Activated CD8-positive, alpha-beta memory T cell treated with anti-CD3 and anti-CD28 coated beads for 24 hours (primary cell): Measurements from ENCODE around the gene TECRL.

Source experiments
- DNase-seq: peaks from one replicate; pipeline ENCODE4 v3.0.0-alpha.2; 2020

TECRL gene

GRCh38 chr4:64326507-64326906, 82.7 kb downstream of the TECRL start:
- no peak for DNase-seq

DNA sequence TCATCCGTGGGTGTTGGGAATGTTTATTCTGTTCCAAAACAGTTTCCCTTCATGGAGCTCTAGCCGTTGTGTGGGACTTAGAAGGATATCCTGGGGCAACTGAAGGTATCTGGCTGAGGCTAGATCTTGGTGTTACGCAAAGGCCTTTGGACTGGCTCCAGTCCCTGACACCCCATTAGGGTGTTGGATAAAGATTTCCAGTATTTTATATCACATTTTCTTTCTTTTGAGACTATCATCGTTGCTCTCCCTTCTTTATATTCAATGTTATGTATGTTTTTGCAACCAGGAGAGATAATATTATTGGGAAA, 103.0 kb downstream of the TECRL start:
- DNase-seq: no peak

DNA sequence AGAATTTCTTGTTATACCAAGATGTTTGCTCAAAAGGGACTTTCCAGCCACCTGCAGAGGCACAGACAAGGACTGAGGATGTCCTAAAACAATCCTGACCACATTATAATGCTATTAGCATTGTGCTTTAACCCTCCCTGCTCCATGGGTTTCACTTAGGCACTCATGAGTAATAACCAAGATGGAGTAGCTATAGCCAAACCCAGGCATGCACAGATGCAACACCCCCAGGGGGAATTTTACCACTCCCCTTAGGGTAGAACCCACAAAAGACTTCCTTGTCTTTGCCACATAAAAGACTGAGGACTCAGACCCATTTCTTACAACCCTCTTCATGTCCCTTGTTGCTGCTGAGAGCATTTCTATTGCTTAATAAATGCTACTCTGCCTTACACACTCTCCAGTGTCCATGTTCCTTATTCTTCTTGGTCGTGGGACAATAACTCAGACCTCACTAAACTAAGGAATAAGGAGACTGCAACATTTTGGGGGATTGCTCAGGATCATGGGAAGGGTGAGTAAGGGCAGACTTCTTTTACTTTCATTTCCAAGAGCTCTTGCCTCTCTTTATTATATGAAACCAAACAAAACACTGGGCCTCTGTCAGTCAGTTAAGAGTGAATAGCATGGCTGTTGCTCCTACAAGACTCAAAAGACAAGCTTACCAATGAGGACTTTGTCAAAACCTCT, 103.5 kb downstream of the TECRL start:
- no peak for DNase-seq

DNA sequence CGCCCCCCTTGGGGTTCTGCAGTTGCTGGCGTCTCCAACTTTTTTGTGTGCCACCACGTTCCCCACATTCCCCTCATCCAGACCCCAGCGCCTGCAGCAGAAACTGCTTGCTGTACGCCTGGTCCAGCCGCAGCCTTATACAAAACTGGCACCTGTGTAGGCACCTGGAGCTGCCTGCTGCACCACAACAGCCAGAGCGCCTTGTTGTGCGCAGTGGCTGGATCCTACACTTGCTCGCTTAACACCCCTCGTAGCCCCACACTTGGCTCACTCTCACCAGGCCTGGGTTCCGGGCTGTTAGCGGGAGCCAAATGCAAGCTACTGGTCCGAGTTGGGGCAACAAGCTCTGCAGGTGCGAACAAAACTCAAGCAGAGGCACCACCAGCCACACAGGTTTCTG, 136.8 kb downstream of the TECRL start:
- no peak for DNase-seq

DNA sequence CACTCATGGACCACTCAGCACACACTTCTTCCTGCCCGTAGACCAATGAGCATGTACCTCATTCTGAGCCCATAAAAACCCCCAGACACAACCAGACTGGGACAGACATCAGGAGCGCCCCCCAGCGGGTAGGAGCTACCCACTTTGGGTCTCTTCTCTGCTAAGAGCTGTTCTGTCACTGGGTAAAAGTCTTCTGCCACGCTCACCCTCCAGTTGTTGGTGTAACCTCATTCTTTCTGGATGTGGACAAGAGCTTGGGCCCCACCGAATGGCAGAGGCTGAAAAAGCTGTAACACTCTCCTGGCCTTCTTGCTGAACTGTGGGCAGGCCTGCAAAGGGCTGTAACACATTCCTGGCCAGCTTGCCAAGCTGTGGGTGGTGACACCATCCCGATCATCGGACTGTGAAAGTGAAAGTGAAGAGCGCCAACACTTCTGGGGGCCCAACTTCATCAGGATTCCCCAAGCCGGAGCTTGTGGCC, 137.6 kb downstream of the TECRL start:
- no peak for DNase-seq

- DNase-seq: no peak
These were observed 142.6 kb downstream of the TECRL start for GRCh38 chr4:64266669-64267068.

DNA sequence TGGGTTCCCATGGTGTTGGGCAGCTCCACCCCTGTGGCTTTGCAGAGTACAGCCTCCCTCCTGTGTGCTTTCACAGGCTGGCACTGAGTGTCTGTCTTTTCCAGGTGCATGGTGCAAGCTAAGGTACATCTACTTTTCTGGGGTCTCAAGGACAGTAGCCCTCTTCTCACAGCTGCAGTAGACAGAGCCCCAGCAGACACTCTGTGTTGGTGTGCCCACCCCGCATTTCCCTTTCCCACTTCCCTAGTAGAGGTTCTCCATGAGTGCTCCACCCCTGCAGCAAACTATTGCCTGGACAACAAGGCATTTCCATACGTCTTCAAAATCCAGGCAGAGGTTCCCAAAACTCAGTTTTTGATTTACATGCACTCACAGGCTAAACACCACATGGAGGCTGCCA, 143.0 kb downstream of the TECRL start:
- no peak for DNase-seq

GRCh38 chr4:64251781-64252180, 157.5 kb downstream of the TECRL start:
- DNase-seq: no peak

DNA sequence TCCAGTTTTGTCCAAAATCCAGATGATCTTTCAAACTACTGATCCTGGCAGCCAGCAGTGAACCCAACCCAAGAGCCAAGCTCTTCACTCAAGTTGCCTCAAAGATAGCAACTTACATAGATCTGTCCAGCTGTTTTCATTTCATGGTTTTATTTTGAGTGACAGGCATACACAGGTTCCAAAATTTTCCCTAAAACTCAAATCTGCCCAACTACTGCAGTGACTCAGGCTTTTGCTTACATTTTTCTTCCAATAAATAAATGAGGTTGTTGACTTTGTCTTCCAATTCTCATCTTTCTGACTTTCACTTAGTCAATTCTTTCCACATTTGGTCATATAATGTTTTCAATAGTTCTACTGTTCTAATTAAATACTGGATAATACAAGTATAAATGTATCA, 158.8 kb downstream of the TECRL start:
- DNase-seq: no peak

- no peak for DNase-seq
These were observed 159.2 kb downstream of the TECRL start for GRCh38 chr4:64250061-64250460.

DNA sequence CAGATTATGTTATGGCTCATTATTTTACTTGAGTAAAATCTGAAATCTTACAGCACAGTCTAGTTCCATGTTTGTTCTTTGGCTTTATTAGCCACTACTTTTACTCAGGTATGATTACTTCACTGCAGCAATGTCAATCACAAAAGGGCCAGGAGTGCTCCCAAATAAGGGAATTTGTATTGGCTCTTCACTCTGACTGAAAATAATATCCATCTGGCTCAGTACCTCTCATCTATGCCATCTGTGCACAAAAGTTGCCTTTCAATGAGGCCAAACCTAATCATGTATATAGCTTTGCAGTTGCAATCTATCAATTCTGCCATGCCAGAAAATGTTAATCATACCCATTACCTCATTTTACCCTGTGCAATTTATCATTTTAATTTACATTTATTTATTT, 161.1 kb downstream of the TECRL start:
- DNase-seq: no peak

DNA sequence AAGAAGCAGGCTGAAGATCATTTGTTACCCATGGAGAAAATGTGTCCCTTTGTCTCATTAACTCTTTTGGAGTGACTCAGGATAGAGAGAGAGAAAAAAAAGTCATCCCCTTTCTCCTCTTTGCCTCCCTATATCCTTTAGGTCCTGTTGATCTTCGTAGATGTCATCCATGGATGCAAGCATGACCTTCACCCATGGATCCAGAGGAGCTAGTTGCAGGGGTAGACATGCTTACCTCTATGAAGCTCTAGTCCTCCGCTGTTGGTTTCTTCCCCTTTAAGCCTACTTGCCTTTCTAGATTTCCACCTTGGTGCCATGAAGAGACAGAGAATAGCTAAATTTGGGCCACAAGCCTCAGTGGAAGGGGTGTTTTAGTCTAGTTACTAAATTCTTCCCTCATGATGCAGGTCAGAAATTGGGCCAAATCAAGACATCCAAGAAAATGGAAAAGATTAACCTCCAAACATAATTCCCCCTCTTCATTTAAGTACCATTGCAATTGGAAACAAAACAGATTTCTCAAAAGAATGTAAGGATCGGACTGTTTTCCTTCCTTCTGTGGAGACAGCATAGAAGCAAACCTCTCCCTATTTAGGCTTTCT, 178.4 kb downstream of the TECRL start:
- no peak for DNase-seq
